Large intestine (tissue), 3 donors: ENCODE data around the gene MYOT. TPM values are rescaled to one million over a fixed set of nuclear protein-coding genes. Genes with fewer than 3 reads are reported as not detected.

ENCODE experiments used
- DNase-seq, 2 donors: peaks; one replicate each; pipeline versions ENCODE4 v3.0.0 to v3.0.0-alpha.2; 2013
- H3K27ac ChIP-seq: one replicate; pipeline ENCODE4 v1.5.1; 2013; ENCODE audit warnings: low read length
- H3K27me3 ChIP-seq: 2 replicates; pipeline ENCODE4 v1.6.1; 2013; ENCODE audit warnings: low read length; ENCODE audit not compliant: control insufficient read depth, insufficient read depth
- H3K36me3 ChIP-seq: 2 replicates; pipeline ENCODE4 v1.6.1; 2013; ENCODE audit warnings: low read length; ENCODE audit not compliant: control insufficient read depth, insufficient read depth
- H3K4me1 ChIP-seq: one replicate; pipeline ENCODE4 v1.6.1; 2013; ENCODE audit warnings: low read length; ENCODE audit not compliant: control insufficient read depth, insufficient read depth
- H3K4me3 ChIP-seq: one replicate; pipeline ENCODE4 v1.5.1; 2013; ENCODE audit warnings: low read length
- H3K9me3 ChIP-seq: one replicate; pipeline ENCODE4 v1.6.1; 2013; ENCODE audit warnings: mild to moderate bottlenecking, low read depth, low read length, moderate library complexity; ENCODE audit not compliant: control insufficient read depth
- WGBS: methylation state at CpG from one replicate; pipeline ENCODE4 v1.1.5; 2013; ENCODE audit warnings: low lambda C conversion rate; ENCODE audit not compliant: insufficient coverage; 5-methylcytosine and 5-hydroxymethylcytosine counted together
- polyA plus RNA-seq: library from polyadenylated mRNA; unstranded; fragments of 120-200 nt; gene quantifications from one replicate; pipeline ENCODE4 v1.2.1, GENCODE V29; 2013

The MYOT gene
- polyA plus RNA-seq, 1 donor: 2.2 TPM

- no peak overlapping the region for H3K27ac ChIP-seq
- H3K4me1 ChIP-seq: no peaks in the 10 kb centered on the region
- H3K4me3 ChIP-seq: no peak overlapping the region
- no CpG with 5 or more reads among the region's 3 CpGs for WGBS
- H3K27me3 ChIP-seq: no peaks in the 10 kb centered on the region
- H3K36me3 ChIP-seq: no peaks in the 10 kb centered on the region
- DNase-seq: no peak
- H3K9me3 ChIP-seq: no peaks in the 10 kb centered on the region
These were observed 4.8 kb downstream of the MYOT start for GRCh38 chr5:137872466-137872865.

- no peak for DNase-seq
- no peaks in the 10 kb centered on the region for H3K36me3 ChIP-seq
- no peaks in the 10 kb centered on the region for H3K27me3 ChIP-seq
- no peak overlapping the region for H3K27ac ChIP-seq
- H3K9me3 ChIP-seq: no peaks in the 10 kb centered on the region
- H3K4me3 ChIP-seq: no peak overlapping the region
- no peaks in the 10 kb centered on the region for H3K4me1 ChIP-seq
These were observed 8.4 kb downstream of the MYOT start for GRCh38 chr5:137876101-137876500.

GRCh38 chr5:137880313-137880712, 12.7 kb downstream of the MYOT start:
- Histone ChIP-seq H3K4me1 (no peaks in the 10 kb centered on the region), H3K4me3 (no peak overlapping the region), H3K27me3 (no peaks in the 10 kb centered on the region), H3K27ac (no peak overlapping the region), H3K9me3 (no peaks in the 10 kb centered on the region), H3K36me3 (no peaks in the 10 kb centered on the region)
- DNase-seq: no peak
- no CpG with 5 or more reads among the region's 1 CpG for WGBS

- no peaks in the 10 kb centered on the region for H3K36me3 ChIP-seq
- H3K4me3 ChIP-seq: no peak overlapping the region
- H3K4me1 ChIP-seq: peaks cover 20% of the 10 kb centered on the region
- no peaks in the 10 kb centered on the region for H3K27me3 ChIP-seq
- DNase-seq: no peak
- no CpG with 5 or more reads among the region's 2 CpGs for WGBS
- H3K27ac ChIP-seq: no peak overlapping the region
- H3K9me3 ChIP-seq: peaks cover 5% of the 10 kb centered on the region
These were observed 20.2 kb downstream of the MYOT start for GRCh38 chr5:137887831-137888230.

GRCh38 chr5:137888466-137888862, 20.8 kb downstream of the MYOT start:
- peaks cover 5% of the 10 kb centered on the region for H3K9me3 ChIP-seq
- H3K27me3 ChIP-seq: no peaks in the 10 kb centered on the region
- DNase-seq: no peak
- peaks cover 20% of the 10 kb centered on the region for H3K4me1 ChIP-seq
- H3K4me3 ChIP-seq: peak overlapping the region; percentile 69
- H3K27ac ChIP-seq: peak overlapping the region; percentile 71
- 63% methylated on average over 5 of the region's 7 CpGs for WGBS
- H3K36me3 ChIP-seq: no peaks in the 10 kb centered on the region

- H3K4me3 ChIP-seq: peak within 1 kb of the TSS; percentile 69
- peaks cover 20% of the 10 kb centered on the region for H3K4me1 ChIP-seq
- DNase-seq: peak; percentile 87 to 89
- peaks cover 7% of the 10 kb centered on the region for H3K9me3 ChIP-seq
- H3K36me3 ChIP-seq: no peaks in the 10 kb centered on the region
- peak within 1 kb of the TSS; percentile 71 for H3K27ac ChIP-seq
- H3K27me3 ChIP-seq: no peaks in the 10 kb centered on the region
- no CpG with 5 or more reads among the region's 59 CpGs for WGBS
These were observed 21.5 kb downstream of the MYOT start, which contains the start of gene PKD2L2 for GRCh38 chr5:137888863-137889759. PKD2L2 (plus strand) TSS chr5:137889457; CDS start chr5:137889492, 35 bp downstream.

- peak; percentile 73 to 90 for DNase-seq
- Histone ChIP-seq H3K4me1 (peaks cover 20% of the 10 kb centered on the region), H3K9me3 (peaks cover 7% of the 10 kb centered on the region), H3K27ac (peak overlapping the region; percentile 50), H3K36me3 (no peaks in the 10 kb centered on the region), H3K27me3 (no peaks in the 10 kb centered on the region), H3K4me3 (no peak overlapping the region)
- no CpG with 5 or more reads among the region's 1 CpG for WGBS
These were observed 23.2 kb downstream of the MYOT start for GRCh38 chr5:137890845-137891244.

- peak in 1 of 2 donors; percentile 45 for DNase-seq
- WGBS: 100% methylated on average over 2 of the region's 3 CpGs
- H3K27me3 ChIP-seq: no peaks in the 10 kb centered on the region
- peaks cover 7% of the 10 kb centered on the region for H3K9me3 ChIP-seq
- no peaks in the 10 kb centered on the region for H3K36me3 ChIP-seq
- H3K4me3 ChIP-seq: no peak overlapping the region
- H3K4me1 ChIP-seq: peaks cover 20% of the 10 kb centered on the region
- peak overlapping the region; percentile 50 for H3K27ac ChIP-seq
These were observed 24.2 kb downstream of the MYOT start for GRCh38 chr5:137891849-137892248.

- peaks cover 3% of the 10 kb centered on the region for H3K9me3 ChIP-seq
- H3K36me3 ChIP-seq: no peaks in the 10 kb centered on the region
- no peak overlapping the region for H3K27ac ChIP-seq
- peaks cover 10% of the 10 kb centered on the region for H3K4me1 ChIP-seq
- H3K4me3 ChIP-seq: no peak overlapping the region
- no peaks in the 10 kb centered on the region for H3K27me3 ChIP-seq
- DNase-seq: no peak
These were observed 26.9 kb downstream of the MYOT start for GRCh38 chr5:137894586-137894985.

- peaks cover 2% of the 10 kb centered on the region for H3K9me3 ChIP-seq
- WGBS: 95% methylated on average over 2 of the region's 3 CpGs
These were observed 28.9 kb downstream of the MYOT start for GRCh38 chr5:137896560-137896959.

GRCh38 chr5:137899493-137899892, 31.8 kb downstream of the MYOT start:
- H3K9me3 ChIP-seq: no peaks in the 10 kb centered on the region
- no peak for DNase-seq
- no peak overlapping the region for H3K27ac ChIP-seq
- H3K4me3 ChIP-seq: no peak overlapping the region
- no peaks in the 10 kb centered on the region for H3K4me1 ChIP-seq
- no peaks in the 10 kb centered on the region for H3K27me3 ChIP-seq
- H3K36me3 ChIP-seq: no peaks in the 10 kb centered on the region
- WGBS: 96% methylated on average over 3 of the region's 3 CpGs

More at GRCh38 chr5:137896560-137896959, 28.9 kb downstream of the MYOT start:
- Histone ChIP-seq H3K36me3 (no peaks in the 10 kb centered on the region), H3K4me1 (peaks cover 2% of the 10 kb centered on the region), H3K27ac (no peak overlapping the region), H3K4me3 (no peak overlapping the region), H3K27me3 (no peaks in the 10 kb centered on the region)
- no peak for DNase-seq
